A673 (cell line): ENCODE data around the gene PPP1R26.

Experiments used
- EZH2 ChIP-seq: fragments of 200-600 bp; sonication (generic); IDR thresholded peaks from 2 replicates; pipeline ENCODE4 v1.6.1; 2017; ENCODE audit warnings: borderline replicate concordance, low read depth, mild to moderate bottlenecking, mixed read lengths, antibody characterized with exemption, low read length; ENCODE audit not compliant: poor library complexity, severe bottlenecking
- TF ChIP-seq, protein P1 (sequence below): fragments of 300-800, 200-600 bp; sonication (generic); conservative IDR thresholded peaks from 2 replicates; pipeline ENCODE4 v1.5.1; 2017; ENCODE audit warnings: low read depth, mild to moderate bottlenecking, antibody characterized with exemption, low read length, moderate library complexity, mixed read lengths

DNA sequence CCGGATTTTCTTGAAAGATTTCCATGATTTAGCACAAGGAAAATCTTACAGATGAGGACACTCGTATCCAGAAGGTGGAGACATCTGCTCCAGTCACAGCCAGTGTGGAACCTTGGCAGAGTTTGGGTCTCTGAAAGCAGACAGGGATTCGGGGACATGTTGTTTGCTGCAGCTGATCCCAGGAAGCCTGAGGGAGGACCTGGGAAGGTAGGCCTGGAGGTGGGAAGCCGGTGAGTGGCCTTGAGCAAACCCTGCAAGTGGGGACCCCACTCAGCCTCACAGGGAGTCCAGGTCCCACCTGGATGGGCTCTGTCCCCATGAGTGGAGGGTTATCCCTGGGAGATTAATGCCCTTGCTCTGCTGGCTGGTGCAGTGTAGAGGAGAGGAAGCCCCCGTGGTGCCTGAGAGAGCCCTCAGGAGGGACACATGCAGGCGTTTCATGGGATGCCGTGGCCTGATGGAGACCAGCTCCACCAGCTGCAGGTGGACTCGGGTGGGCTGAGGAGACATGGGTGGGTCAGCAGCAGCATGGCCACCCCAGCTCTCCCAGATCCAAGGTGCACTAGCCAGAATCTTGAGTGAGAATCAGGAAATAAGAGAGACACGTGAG is 28.7 kb downstream of the PPP1R26 start:
- TF ChIP-seq, protein P1, sequence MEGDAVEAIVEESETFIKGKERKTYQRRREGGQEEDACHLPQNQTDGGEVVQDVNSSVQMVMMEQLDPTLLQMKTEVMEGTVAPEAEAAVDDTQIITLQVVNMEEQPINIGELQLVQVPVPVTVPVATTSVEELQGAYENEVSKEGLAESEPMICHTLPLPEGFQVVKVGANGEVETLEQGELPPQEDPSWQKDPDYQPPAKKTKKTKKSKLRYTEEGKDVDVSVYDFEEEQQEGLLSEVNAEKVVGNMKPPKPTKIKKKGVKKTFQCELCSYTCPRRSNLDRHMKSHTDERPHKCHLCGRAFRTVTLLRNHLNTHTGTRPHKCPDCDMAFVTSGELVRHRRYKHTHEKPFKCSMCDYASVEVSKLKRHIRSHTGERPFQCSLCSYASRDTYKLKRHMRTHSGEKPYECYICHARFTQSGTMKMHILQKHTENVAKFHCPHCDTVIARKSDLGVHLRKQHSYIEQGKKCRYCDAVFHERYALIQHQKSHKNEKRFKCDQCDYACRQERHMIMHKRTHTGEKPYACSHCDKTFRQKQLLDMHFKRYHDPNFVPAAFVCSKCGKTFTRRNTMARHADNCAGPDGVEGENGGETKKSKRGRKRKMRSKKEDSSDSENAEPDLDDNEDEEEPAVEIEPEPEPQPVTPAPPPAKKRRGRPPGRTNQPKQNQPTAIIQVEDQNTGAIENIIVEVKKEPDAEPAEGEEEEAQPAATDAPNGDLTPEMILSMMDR, result no peak
- no peak for TF ChIP-seq EZH2
